Globus pallidus (tissue), 1 donor: ENCODE results near the gene TRPC4AP.

Source experiments
- DNase-seq: peaks from one replicate; pipeline ENCODE4 v3.0.0-alpha.2; 2015; ENCODE audit warnings: low spot score

TRPC4AP gene

GRCh38 chr20:34970193-34970840, 122.3 kb downstream of the TRPC4AP start:
- DNase-seq: peak; percentile 93

- no peak for DNase-seq
Observed at GRCh38 chr20:34968042-34968775, 124.4 kb downstream of the TRPC4AP start.

DNA sequence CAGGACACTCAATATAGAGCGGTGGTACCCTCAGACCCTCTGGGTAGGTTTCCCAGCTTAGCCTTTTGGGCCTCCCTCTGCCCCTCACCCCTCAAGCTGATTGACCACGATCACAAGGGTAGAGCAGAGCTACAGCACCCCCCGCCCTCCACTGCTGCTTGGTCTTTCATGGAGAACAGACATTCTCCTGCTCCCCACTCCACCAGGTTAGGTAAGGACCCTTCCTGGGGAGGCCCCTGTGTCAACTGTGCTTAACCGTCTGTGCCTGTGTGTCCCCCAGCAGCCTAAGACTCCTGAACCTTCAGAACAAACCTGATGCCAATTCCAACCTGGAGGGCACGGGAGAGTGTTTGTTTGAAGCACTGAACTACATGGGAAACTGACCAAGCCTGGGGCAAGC, 125.2 kb downstream of the TRPC4AP start:
- no peak for DNase-seq

DNA sequence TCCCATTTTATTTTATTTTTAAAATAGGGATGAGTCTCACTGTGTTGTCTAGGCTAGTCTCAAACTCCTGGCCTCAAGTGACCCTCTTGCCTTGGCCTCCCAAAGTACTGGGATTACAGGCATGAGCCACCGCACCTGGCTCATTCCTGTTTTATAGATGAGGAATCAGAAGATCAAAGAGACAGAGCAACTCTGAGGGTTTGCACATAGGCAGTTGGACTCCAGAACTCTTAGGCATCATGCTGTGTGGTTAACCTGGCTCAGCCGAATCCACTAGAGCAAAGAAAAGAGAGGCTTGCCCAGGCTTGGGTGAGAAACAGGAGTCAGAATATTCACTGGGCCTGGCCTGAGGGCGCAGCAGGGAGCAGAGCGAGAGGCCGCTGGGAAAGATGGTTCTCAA, 127.6 kb downstream of the TRPC4AP start:
- no peak for DNase-seq

DNA sequence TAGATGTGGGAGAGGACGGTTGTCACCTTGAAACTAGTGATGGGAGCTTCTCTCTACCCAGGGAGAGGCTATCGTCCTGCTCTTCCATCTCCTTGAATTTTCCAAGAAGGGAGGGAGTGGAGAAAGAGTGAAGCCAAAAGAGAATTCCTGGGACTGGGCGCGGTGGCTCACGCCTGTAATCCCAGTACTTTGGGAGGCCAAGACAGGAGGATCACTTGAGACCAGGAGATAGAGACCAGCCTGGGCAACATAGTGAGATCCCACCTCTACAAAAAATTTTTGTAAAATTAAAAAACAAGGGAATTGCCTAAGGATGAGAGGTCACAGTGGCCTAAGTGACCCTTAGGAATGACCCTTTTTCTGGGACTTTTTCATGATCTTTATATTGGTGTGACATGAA, 128.1 kb downstream of the TRPC4AP start:
- DNase-seq: no peak

DNA sequence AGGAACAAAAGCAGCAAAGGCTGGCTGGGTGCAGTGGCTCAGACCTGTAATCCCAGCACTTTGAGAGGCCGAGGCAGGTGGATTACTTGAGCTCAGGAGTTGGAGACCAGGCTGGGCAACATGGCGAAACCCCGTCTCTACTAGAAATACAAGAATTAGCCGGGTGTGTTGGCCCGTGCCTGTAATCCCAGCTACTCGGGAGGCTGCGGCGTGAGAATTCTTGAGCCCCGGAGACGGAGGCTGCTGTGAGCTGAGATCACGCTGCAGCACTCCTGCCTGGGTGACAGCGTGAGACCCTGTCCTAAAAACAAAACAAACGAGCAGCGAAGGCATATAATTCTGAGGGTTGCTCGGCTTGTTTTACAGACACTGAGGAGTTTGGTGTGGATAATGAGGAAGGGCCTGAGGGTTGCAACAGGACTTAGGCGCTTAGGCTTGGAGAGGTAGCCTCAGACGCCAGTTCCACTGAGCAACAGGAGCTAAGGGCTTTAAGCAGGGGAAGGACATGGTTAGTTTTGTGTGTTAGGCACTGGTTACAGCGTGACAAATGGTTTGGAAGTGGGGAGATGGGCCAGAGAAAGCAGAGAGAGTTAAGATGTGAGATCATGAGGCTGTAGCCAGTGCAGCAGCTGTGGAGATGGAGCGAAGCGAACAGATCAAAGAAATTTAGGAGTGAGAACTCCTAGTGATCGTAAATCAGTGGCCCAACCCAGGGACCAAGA, 135.7 kb downstream of the TRPC4AP start:
- DNase-seq: no peak

DNA sequence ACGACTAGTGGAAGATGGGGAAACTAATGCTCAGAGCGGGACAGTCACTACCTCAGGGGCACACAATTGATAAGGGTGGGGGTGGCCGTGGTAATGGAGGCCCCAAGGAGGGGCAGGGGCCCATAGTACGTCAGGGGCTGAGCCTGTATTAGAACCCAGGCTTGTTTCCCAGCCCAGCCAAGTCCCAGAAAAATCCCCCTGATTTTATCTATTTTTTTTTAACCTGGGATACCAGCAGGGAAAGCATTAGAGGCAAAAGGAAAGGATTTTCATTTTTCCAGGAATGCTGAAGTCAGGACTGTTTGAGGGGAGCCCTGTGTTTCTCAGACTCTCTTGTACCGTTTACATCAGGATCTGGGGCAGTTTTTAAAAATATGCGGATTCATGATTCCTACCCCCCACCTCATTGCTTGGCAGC, 136.6 kb downstream of the TRPC4AP start:
- DNase-seq: no peak

DNA sequence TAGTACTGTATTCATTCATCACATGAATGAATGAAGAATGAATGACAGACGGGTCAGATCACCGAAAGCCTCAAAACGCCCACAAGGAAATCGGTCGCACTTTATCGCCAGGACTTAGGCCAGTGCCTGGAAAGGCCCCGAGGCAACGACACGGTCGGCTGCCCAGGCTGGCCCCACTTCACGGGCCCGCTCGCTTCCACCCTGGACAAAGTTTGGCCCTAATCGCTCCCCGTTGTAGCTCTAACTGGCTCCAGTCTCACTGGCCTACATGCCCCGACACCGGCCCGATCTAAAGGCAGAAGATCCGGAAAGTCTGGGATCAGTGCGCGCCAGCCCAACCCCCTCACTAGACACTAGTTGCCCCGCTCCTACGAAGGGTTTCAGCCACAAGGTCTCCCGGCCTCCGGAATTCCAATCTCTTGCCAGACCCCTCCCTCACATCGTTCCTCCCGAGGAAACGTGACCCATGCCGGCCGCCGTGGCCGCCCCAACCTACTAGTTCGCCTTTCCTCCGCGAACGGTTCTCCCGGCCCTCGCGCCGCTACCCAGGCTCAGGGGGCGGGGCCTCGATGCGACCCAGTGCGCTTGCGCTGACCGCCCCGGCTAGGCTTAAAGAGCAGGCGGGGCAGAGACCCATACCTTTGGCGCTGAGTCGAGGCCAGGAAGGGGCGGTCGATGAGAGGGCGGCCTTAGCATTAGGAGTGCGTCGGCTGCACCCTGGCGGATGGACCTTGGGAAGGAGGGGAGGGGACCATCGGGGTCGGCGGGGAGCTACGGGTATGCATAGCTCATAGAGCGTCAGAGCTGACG, 137.2 kb downstream of the TRPC4AP start, which contains the start of the genes GSS and MYH7B:
Gene GSS (minus strand): TSS at position 576 of the 810 bp plus-strand sequence. CDS start 3,954 bp downstream, outside the sequence.
Gene MYH7B (plus strand): TSS at position 638 of the 810 bp plus-strand sequence. CDS start 22,138 bp downstream, outside the sequence.
- DNase-seq: peak; percentile 93

DNA sequence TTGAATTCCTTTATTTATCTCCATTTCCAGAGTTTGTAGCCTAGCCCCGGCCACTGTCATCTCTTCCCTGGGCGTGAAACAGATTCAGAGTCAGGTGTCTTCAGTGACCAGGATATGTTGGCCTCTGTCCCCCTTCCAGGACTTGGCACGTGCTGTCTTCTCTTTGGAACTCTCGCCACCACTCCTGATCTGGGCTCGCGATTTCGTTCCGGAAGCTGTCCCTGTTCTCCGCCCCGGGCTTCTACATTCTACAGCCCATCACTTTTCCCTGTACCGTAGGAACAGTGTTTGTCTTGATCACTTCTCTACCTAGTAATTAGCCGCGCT, 137.7 kb downstream of the TRPC4AP start:
- DNase-seq: no peak

DNA sequence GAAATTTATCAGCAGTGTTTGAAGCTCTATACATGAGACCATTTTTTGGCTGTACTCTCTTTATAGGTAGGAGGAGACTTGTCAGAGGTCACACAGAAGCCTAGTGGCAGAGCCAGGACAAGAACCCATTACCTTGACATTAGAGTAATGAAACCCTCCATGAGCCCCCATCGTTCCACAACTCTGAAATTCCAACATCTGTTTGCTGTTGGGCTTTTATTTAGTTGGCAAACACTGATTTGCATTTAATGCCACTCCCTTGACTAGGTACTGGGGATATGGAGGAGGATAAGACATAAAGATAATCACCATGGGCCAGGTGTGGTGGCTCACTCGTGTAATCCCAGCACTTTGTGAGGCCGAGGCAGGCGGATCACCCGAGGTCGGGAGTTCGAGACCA, 138.6 kb downstream of the TRPC4AP start:
- no peak for DNase-seq

- no peak for DNase-seq
Observed at GRCh38 chr20:34952671-34953070, 139.9 kb downstream of the TRPC4AP start.
